Mesodermal cell (in vitro differentiated cells): ENCODE results near the gene OR4X1. TPM values are rescaled to one million over a fixed set of nuclear protein-coding genes. Genes with fewer than 3 reads are reported as not detected.
"Not testable (repeated sequence)": the region's sequence is repeated elsewhere in the genome, so short reads cannot be mapped to it uniquely, and the experiment has no call there.

Experiments
- H3K27ac ChIP-seq: 2 replicates; pipeline ENCODE4 v1.7.0; 2013; ENCODE audit warnings: mild to moderate bottlenecking, low read depth, low read length, moderate library complexity; ENCODE audit not compliant: severe bottlenecking
- H3K36me3 ChIP-seq: 2 replicates; pipeline ENCODE4 v1.7.1; 2013; ENCODE audit warnings: mild to moderate bottlenecking, low read length, moderate library complexity; ENCODE audit not compliant: control insufficient read depth, insufficient read depth
- H3K4me1 ChIP-seq: one replicate; pipeline ENCODE4 v1.7.1; 2013; ENCODE audit warnings: mild to moderate bottlenecking, low read length; ENCODE audit not compliant: insufficient read depth, control insufficient read depth, poor library complexity, severe bottlenecking
- H3K4me3 ChIP-seq: 2 replicates; pipeline ENCODE4 v1.7.0; 2013; ENCODE audit warnings: low read length, control low read depth, mild to moderate bottlenecking; ENCODE audit not compliant: insufficient read depth, poor library complexity, severe bottlenecking; ENCODE audit errors: extremely low read depth
- H3K9me3 ChIP-seq: 2 replicates; pipeline ENCODE4 v1.7.1; 2013; ENCODE audit warnings: mild to moderate bottlenecking, low read length, moderate library complexity; ENCODE audit not compliant: control insufficient read depth
- WGBS, 2 experiments: methylation state at CpG; one replicate each; pipeline ENCODE4 v1.1.5; 2013; ENCODE audit warnings: missing lambda C conversion rate in 2 of 2; ENCODE audit not compliant: insufficient coverage in 2 of 2; 5-methylcytosine and 5-hydroxymethylcytosine counted together
- polyA plus RNA-seq, 2 experiments: library from polyadenylated mRNA; stranded (reverse); fragments of 50-300 nt; gene quantifications; one replicate each; pipeline ENCODE4 v1.2.3, GENCODE V29; 2013

Gene OR4X1
- polyA plus RNA-seq (2013, experiment 1 of 2) = not detected
- not detected for polyA plus RNA-seq (2013, experiment 2 of 2)

- Histone ChIP-seq H3K4me3 (no peak within 1 kb of the TSS), H3K27ac (no peak within 1 kb of the TSS), H3K4me1 (no peaks in the 10 kb centered on the region), H3K36me3 (no peaks in the 10 kb centered on the region), H3K9me3 (peaks cover 5% of the 10 kb centered on the region)
- WGBS, 2 experiments = 50% methylated on average over 1 of the region's 3 CpGs; no CpG with 5 or more reads in 1 of the 2 experiments
These were observed at the start of gene OR4X1 for GRCh38 chr11:48263423-48263911. OR4X1 (plus strand) TSS chr11:48263861; CDS start chr11:48263861, 0 bp downstream.

GRCh38 chr11:48216510-48216909, 47.2 kb upstream of the OR4X1 start, which contains the start of gene OR4B1:
OR4B1 (plus strand) TSS chr11:48216810; CDS start chr11:48216810, 0 bp downstream.
- H3K4me3 ChIP-seq = no peak within 1 kb of the TSS
- peaks cover 11% of the 10 kb centered on the region for H3K9me3 ChIP-seq
- H3K27ac ChIP-seq = no peak within 1 kb of the TSS
- H3K4me1 ChIP-seq = no peaks in the 10 kb centered on the region
- 60 to 64% methylated on average over 2 of the region's 2 CpGs for WGBS, 2 experiments
- no peaks in the 10 kb centered on the region for H3K36me3 ChIP-seq

GRCh38 chr11:48228761-48229160, 34.9 kb upstream of the OR4X1 start:
- H3K9me3 ChIP-seq = peaks cover 19% of the 10 kb centered on the region
- H3K27ac ChIP-seq = no peak overlapping the region
- H3K36me3 ChIP-seq = no peaks in the 10 kb centered on the region
- no peaks in the 10 kb centered on the region for H3K4me1 ChIP-seq
- no peak overlapping the region for H3K4me3 ChIP-seq
- WGBS, 2 experiments = 84 to 90% methylated on average over 11 to 12 of the region's 18 CpGs

- WGBS, 2 experiments = 84 to 87% methylated on average over 10 to 11 of the region's 11 CpGs
- peaks cover 19% of the 10 kb centered on the region for H3K9me3 ChIP-seq
- not testable (repeated sequence) for H3K4me3 ChIP-seq, H3K27ac ChIP-seq, H3K4me1 ChIP-seq, H3K36me3 ChIP-seq
These were observed 33.6 kb upstream of the OR4X1 start for GRCh38 chr11:48230057-48230456.

- 45 to 71% methylated on average over 2 of the region's 3 CpGs for WGBS, 2 experiments
- no peak overlapping the region for H3K4me3 ChIP-seq
- H3K27ac ChIP-seq = no peak overlapping the region
- H3K36me3 ChIP-seq = no peaks in the 10 kb centered on the region
- no peaks in the 10 kb centered on the region for H3K4me1 ChIP-seq
- H3K9me3 ChIP-seq = peaks cover 13% of the 10 kb centered on the region
These were observed 25.9 kb upstream of the OR4X1 start for GRCh38 chr11:48237727-48238126.

GRCh38 chr11:48242501-48242900, 21.2 kb upstream of the OR4X1 start:
- WGBS, 2 experiments = 60 to 90% methylated on average over 2 of the region's 3 CpGs
- H3K4me3 ChIP-seq = no peak overlapping the region
- H3K27ac ChIP-seq = no peak overlapping the region
- H3K9me3 ChIP-seq = peaks cover 15% of the 10 kb centered on the region
- no peaks in the 10 kb centered on the region for H3K36me3 ChIP-seq
- H3K4me1 ChIP-seq = no peaks in the 10 kb centered on the region

- H3K4me3 ChIP-seq = no peak within 1 kb of the TSS
- H3K9me3 ChIP-seq = peaks cover 22% of the 10 kb centered on the region
- H3K4me1 ChIP-seq = no peaks in the 10 kb centered on the region
- H3K36me3 ChIP-seq = no peaks in the 10 kb centered on the region
- H3K27ac ChIP-seq = no peak within 1 kb of the TSS
These were observed 18.9 kb upstream of the OR4X1 start, which contains the start of gene OR4X2 for GRCh38 chr11:48244804-48245203. OR4X2 (plus strand) TSS chr11:48245104; CDS start chr11:48245104, 0 bp downstream.

GRCh38 chr11:48248902-48249301, 14.8 kb upstream of the OR4X1 start:
- no peak overlapping the region for H3K4me3 ChIP-seq
- WGBS, 2 experiments = no CpG with 5 or more reads among the region's 1 CpG
- H3K36me3 ChIP-seq = no peaks in the 10 kb centered on the region
- no peak overlapping the region for H3K27ac ChIP-seq
- no peaks in the 10 kb centered on the region for H3K4me1 ChIP-seq
- peaks cover 24% of the 10 kb centered on the region for H3K9me3 ChIP-seq

GRCh38 chr11:48261600-48261999, 2.1 kb upstream of the OR4X1 start:
- WGBS, 2 experiments = 100% methylated on average over 1 to 2 of the region's 2 CpGs
- Histone ChIP-seq H3K36me3 (no peaks in the 10 kb centered on the region), H3K9me3 (no peaks in the 10 kb centered on the region), H3K4me1 (no peaks in the 10 kb centered on the region), H3K27ac (no peak overlapping the region), H3K4me3 (no peak overlapping the region)

- WGBS, 2 experiments = 50 to 60% methylated on average over 1 to 2 of the region's 3 CpGs
- Histone ChIP-seq H3K27ac (no peak overlapping the region), H3K4me1 (no peaks in the 10 kb centered on the region), H3K9me3 (peaks cover 18% of the 10 kb centered on the region), H3K4me3 (no peak overlapping the region), H3K36me3 (no peaks in the 10 kb centered on the region)
These were observed 7.0 kb downstream of the OR4X1 start for GRCh38 chr11:48270621-48271020.

- no peaks in the 10 kb centered on the region for H3K4me1 ChIP-seq
- peaks cover 14% of the 10 kb centered on the region for H3K9me3 ChIP-seq
- 57% methylated on average over 1 of the region's 1 CpG for WGBS, 2 experiments
- H3K36me3 ChIP-seq = no peaks in the 10 kb centered on the region
- no peak overlapping the region for H3K27ac ChIP-seq
- H3K4me3 ChIP-seq = no peak overlapping the region
These were observed 8.9 kb downstream of the OR4X1 start for GRCh38 chr11:48272606-48273005.
